Uterus (tissue), 4 donors: ENCODE results near the gene ZFAND3. TPM values are rescaled to one million over a fixed set of nuclear protein-coding genes. Genes with fewer than 3 reads are reported as not detected.

Source experiments
- DNase-seq, 2 donors: peaks; one replicate each; pipeline ENCODE4 v3.0.0-alpha.2; 2019 to 2020
- H3K27ac ChIP-seq, 2 donors: fragments of 200-600 bp; sonication (generic); 1 replicate in 1 of 2; 2 replicates in 1 of 2; pipeline ENCODE4 v1.5.1; 2016 to 2018
- H3K27me3 ChIP-seq, 2 donors: fragments of 200-600 bp; sonication (generic); one replicate each; pipeline ENCODE4 v1.5.1; 2018 to 2019; ENCODE audit warnings: control low read depth in 1 of 2
- H3K36me3 ChIP-seq, 2 donors: fragments of 200-600 bp; sonication (generic); one replicate each; pipeline ENCODE4 v1.5.1; 2019; ENCODE audit warnings: control low read depth in 1 of 2
- H3K4me1 ChIP-seq, 2 donors: fragments of 200-600 bp; sonication (generic); one replicate each; pipeline ENCODE4 v1.5.1; 2018 to 2019; ENCODE audit warnings: control low read depth in 1 of 2
- H3K4me3 ChIP-seq, 2 donors: fragments of 200-600 bp; sonication (generic); 1 replicate in 1 of 2; 2 replicates in 1 of 2; pipeline ENCODE4 v1.5.1; 2018 to 2019; ENCODE audit warnings: mild to moderate bottlenecking in 1 of 2
- H3K9me3 ChIP-seq, 2 donors: fragments of 200-600 bp; sonication (generic); one replicate each; pipeline ENCODE4 v1.5.1; 2019; ENCODE audit warnings: control low read depth in 1 of 2
- CTCF ChIP-seq, 4 experiments: fragments of 200-600 bp in 2 of 4; fragments of 450-650 bp in 2 of 4; sonication (generic) in 2 of 4; IDR thresholded peaks; one replicate each; pipeline ENCODE4 v1.5.1; 2016 to 2019; ENCODE audit warnings: antibody characterized with exemption in 4 of 4, mild to moderate bottlenecking in 2 of 4, moderate library complexity in 1 of 4
- POLR2A ChIP-seq, 2 donors: fragments of 450-650 bp; IDR thresholded peaks; one replicate each; pipeline ENCODE4 v1.6.1; 2016; ENCODE audit warnings: antibody characterized with exemption in 2 of 2, mild to moderate bottlenecking in 1 of 2, moderate library complexity in 1 of 2
- intact Hi-C: fragments of 100-400 bp; cut with DNase I; formaldehyde crosslinking; loops from one replicate; pipeline ENCODE4 v1.15.1; 2023; ENCODE audit warnings: low total_unique reads
- total RNA-seq, 4 donors: library from RNA; depleted of rRNA in 3 of 4; stranded (reverse); fragments of >200 nt in 3 of 4; gene quantifications; one replicate each; pipeline versions ENCODE4 v1.1.0 to v1.2.4, GENCODE V29; 2014 to 2023
- donor health status: DM: yes; HTN: yes; CAD: no.

The ZFAND3 gene
- total RNA-seq, 4 donors from 2014 or later: 5.0 to 81.9 (median 54.6) TPM

GRCh38 chr6:37919417-37920157 is 100.1 kb downstream of the ZFAND3 start:
- intact Hi-C loops: no loop called here

DNA sequence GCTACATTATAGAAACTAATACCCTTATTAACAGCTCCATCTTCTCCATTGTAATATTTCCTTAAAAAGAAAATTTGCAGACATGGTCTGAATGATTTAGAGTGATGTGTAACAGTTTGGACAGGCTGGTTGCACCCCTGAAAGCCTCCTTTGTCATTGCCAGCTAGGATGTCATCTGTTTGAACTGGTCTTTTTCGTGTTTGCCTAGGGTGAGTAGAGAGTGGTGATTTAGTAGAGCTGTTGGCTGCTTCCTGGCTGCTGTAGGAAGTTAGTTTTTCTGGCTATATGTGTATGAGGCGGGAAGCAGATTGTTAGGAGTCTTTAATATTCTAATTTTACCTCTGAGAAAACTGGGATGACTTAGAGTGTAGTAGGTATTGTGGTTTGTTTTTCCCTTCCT is 101.1 kb downstream of the ZFAND3 start:
- no peak overlapping the region for H3K4me3 ChIP-seq
- TF ChIP-seq POLR2A (IDR thresholded peaks at IDR 0.05) (no peak), CTCF (IDR thresholded peaks at IDR 0.05) (no peak)
- H3K36me3 ChIP-seq: no peaks in the 10 kb centered on the region
- no peak overlapping the region for H3K27ac ChIP-seq
- no peaks in the 10 kb centered on the region for H3K9me3 ChIP-seq
- DNase-seq: no peak
- H3K4me1 ChIP-seq: no peaks in the 10 kb centered on the region
- H3K27me3 ChIP-seq: no peaks in the 10 kb centered on the region
- intact Hi-C loops: no loop called here

More at GRCh38 chr6:37919417-37920157, 100.1 kb downstream of the ZFAND3 start:
- no peaks in the 10 kb centered on the region for H3K36me3 ChIP-seq
- no peaks in the 10 kb centered on the region for H3K9me3 ChIP-seq
- no peaks in the 10 kb centered on the region for H3K27me3 ChIP-seq
- H3K27ac ChIP-seq: no peak overlapping the region
- H3K4me1 ChIP-seq: no peaks in the 10 kb centered on the region
- no peak overlapping the region for H3K4me3 ChIP-seq
- TF ChIP-seq POLR2A (IDR thresholded peaks at IDR 0.05): no peak
- TF ChIP-seq CTCF (IDR thresholded peaks at IDR 0.05): no peak
- no peak for DNase-seq

DNA sequence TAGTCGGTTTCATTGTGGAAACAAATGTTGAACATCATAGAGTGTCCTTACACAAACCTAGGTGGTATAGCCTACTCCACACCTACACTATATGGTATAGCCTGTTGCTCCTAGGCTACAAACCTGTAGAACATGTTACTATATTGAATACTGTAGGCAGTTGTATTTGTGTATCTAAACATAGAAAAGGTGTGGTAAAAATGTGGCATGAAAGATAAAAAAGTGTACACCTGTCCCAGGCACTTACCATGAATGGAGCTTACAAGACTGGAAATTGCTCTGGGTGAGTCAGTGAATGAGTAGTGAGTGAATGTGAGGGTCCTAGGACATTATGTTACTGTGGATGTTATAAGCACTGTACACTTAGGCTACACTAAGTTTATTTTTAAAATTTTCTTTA is 103.0 kb downstream of the ZFAND3 start:
- intact Hi-C loops: no loop called here
- Histone ChIP-seq H3K36me3 (no peaks in the 10 kb centered on the region), H3K4me1 (no peaks in the 10 kb centered on the region), H3K27ac (no peak overlapping the region), H3K27me3 (no peaks in the 10 kb centered on the region), H3K4me3 (no peak overlapping the region), H3K9me3 (no peaks in the 10 kb centered on the region)
- DNase-seq: no peak
- TF ChIP-seq POLR2A (IDR thresholded peaks at IDR 0.05) (no peak), CTCF (IDR thresholded peaks at IDR 0.05) (no peak)

DNA sequence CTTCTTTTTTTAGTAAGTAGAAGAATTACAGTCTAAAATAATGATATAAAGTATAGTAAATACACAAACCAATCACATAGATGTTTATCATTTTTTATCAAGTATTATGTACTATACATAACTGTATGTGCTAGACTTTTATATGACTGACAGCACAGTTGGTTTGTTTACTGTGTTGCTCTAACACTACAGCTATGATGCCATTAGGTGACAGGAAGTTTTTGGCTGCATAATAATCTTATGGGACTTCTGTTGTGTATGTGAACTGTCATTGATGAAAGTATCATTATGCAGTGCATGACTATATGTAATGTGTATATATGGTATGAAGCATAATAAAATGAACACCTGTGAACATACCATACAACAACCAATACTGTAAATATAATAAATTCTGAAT is 104.0 kb downstream of the ZFAND3 start:
- Histone ChIP-seq H3K27me3 (no peaks in the 10 kb centered on the region), H3K36me3 (no peaks in the 10 kb centered on the region), H3K4me1 (no peaks in the 10 kb centered on the region), H3K9me3 (no peaks in the 10 kb centered on the region), H3K27ac (no peak overlapping the region), H3K4me3 (no peak overlapping the region)
- intact Hi-C loops: no loop called here
- TF ChIP-seq CTCF (IDR thresholded peaks at IDR 0.05) (no peak), POLR2A (IDR thresholded peaks at IDR 0.05) (no peak)
- no peak for DNase-seq

DNA sequence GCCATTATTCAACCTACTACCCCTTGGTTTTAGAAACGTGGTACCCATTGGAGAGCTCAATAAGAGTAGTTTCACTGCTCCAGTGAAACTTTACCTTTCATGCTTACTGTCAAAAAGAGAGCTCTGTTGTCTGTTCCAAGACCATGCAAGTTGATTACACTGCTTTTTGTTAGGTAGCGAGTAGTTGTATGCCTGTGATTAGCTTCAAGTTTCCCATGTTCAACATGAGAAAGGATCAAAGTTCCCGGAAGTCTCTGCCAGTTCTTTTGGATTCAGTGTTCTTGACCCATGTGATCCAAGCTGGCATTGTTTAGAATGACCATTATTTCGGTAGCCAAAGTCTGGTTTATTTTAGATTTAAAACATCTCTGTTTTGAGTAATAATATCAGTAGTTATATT is 107.1 kb downstream of the ZFAND3 start:
- intact Hi-C loops: no loop called here
- H3K27me3 ChIP-seq: no peaks in the 10 kb centered on the region
- H3K4me3 ChIP-seq: no peak overlapping the region
- H3K9me3 ChIP-seq: no peaks in the 10 kb centered on the region
- no peaks in the 10 kb centered on the region for H3K4me1 ChIP-seq
- no peak overlapping the region for H3K27ac ChIP-seq
- H3K36me3 ChIP-seq: no peaks in the 10 kb centered on the region
- TF ChIP-seq POLR2A (IDR thresholded peaks at IDR 0.05) (no peak), CTCF (IDR thresholded peaks at IDR 0.05) (no peak)
- DNase-seq: no peak
